Retinal pigment epithelial cell (primary cell): Measurements from ENCODE around the gene HHIP.

Experiments used
- DNase-seq: peaks from one replicate; pipeline ENCODE4 v3.0.0-alpha.2; 2010; ENCODE audit warnings: low read depth
- H3K4me3 ChIP-seq: 2 replicates; pipeline ENCODE4 v1.5.1; 2011; ENCODE audit warnings: mild to moderate bottlenecking, low read length, control low read depth, moderate library complexity
- CTCF ChIP-seq: conservative IDR thresholded peaks from 2 replicates; pipeline ENCODE4 v1.5.1; 2011; ENCODE audit warnings: low read depth, low read length, control low read depth, inconsistent platforms

Gene HHIP

GRCh38 chr4:144688035-144688569, 42.1 kb downstream of the HHIP start:
- H3K4me3 ChIP-seq, result no peak overlapping the region
- no peak for DNase-seq
- no peak for TF ChIP-seq CTCF

- DNase-seq, result no peak
- TF ChIP-seq CTCF, result no peak
Measured at GRCh38 chr4:144689125-144689524, 43.2 kb downstream of the HHIP start.

GRCh38 chr4:144695721-144696120, 49.8 kb downstream of the HHIP start:
- no peak overlapping the region for H3K4me3 ChIP-seq
- no peak for DNase-seq
- TF ChIP-seq CTCF, result no peak

More at GRCh38 chr4:144689125-144689524, 43.2 kb downstream of the HHIP start:
- no peak overlapping the region for H3K4me3 ChIP-seq

- H3K4me3 ChIP-seq, result no peak overlapping the region
- no peak for DNase-seq
- no peak for TF ChIP-seq CTCF
Measured at GRCh38 chr4:144696376-144696775, 50.4 kb downstream of the HHIP start.

- H3K4me3 ChIP-seq, result no peak overlapping the region
- no peak for TF ChIP-seq CTCF
- no peak for DNase-seq
Measured at GRCh38 chr4:144699565-144699964, 53.6 kb downstream of the HHIP start.

- no peak for DNase-seq
- H3K4me3 ChIP-seq, result no peak overlapping the region
- no peak for TF ChIP-seq CTCF
Measured at GRCh38 chr4:144701683-144702233, 55.8 kb downstream of the HHIP start.

- TF ChIP-seq CTCF, result no peak
Measured at GRCh38 chr4:144703494-144703893, 57.5 kb downstream of the HHIP start.

More at GRCh38 chr4:144703494-144703893, 57.5 kb downstream of the HHIP start:
- no peak overlapping the region for H3K4me3 ChIP-seq
- no peak for DNase-seq
